Large intestine (tissue), 3 donors: Measurements from ENCODE around the gene DMAC1. TPM values are rescaled to one million over a fixed set of nuclear protein-coding genes. Genes with fewer than 3 reads are reported as not detected.

ENCODE experiments used
- DNase-seq, 2 donors: peaks; one replicate each; pipeline versions ENCODE4 v3.0.0 to v3.0.0-alpha.2; 2013
- H3K27ac ChIP-seq: one replicate; pipeline ENCODE4 v1.5.1; 2013; ENCODE audit warnings: low read length
- H3K27me3 ChIP-seq: 2 replicates; pipeline ENCODE4 v1.6.1; 2013; ENCODE audit warnings: low read length; ENCODE audit not compliant: control insufficient read depth, insufficient read depth
- H3K36me3 ChIP-seq: 2 replicates; pipeline ENCODE4 v1.6.1; 2013; ENCODE audit warnings: low read length; ENCODE audit not compliant: control insufficient read depth, insufficient read depth
- H3K4me1 ChIP-seq: one replicate; pipeline ENCODE4 v1.6.1; 2013; ENCODE audit warnings: low read length; ENCODE audit not compliant: control insufficient read depth, insufficient read depth
- H3K4me3 ChIP-seq: one replicate; pipeline ENCODE4 v1.5.1; 2013; ENCODE audit warnings: low read length
- H3K9me3 ChIP-seq: one replicate; pipeline ENCODE4 v1.6.1; 2013; ENCODE audit warnings: mild to moderate bottlenecking, low read depth, low read length, moderate library complexity; ENCODE audit not compliant: control insufficient read depth
- WGBS: methylation state at CpG from one replicate; pipeline ENCODE4 v1.1.5; 2013; ENCODE audit warnings: low lambda C conversion rate; ENCODE audit not compliant: insufficient coverage; 5-methylcytosine and 5-hydroxymethylcytosine counted together
- polyA plus RNA-seq: library from polyadenylated mRNA; unstranded; fragments of 120-200 nt; gene quantifications from one replicate; pipeline ENCODE4 v1.2.1, GENCODE V29; 2013

DMAC1 gene
- polyA plus RNA-seq, 1 donor: 46.5 TPM

DNA sequence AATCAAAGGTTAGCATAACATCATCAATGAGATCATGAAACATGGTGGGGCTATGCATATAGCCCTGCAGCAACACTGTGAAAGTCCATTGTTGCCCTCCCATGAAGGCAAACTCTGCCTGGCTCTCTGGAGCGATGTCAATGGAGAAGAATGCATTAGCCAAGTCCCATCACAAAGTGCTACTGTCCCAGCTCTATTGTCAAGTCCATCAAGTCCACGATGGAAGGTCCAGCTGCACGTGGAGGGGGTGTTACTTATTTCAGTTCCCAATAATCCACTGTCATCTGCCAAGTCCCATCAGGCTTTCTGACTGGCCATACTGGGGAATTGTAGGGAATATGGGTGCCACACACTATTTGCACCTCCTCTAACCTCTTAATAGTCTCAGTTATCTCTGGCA lies 10.8 kb downstream of the DMAC1 start:
- no CpG with 5 or more reads among the region's 3 CpGs for WGBS

DNA sequence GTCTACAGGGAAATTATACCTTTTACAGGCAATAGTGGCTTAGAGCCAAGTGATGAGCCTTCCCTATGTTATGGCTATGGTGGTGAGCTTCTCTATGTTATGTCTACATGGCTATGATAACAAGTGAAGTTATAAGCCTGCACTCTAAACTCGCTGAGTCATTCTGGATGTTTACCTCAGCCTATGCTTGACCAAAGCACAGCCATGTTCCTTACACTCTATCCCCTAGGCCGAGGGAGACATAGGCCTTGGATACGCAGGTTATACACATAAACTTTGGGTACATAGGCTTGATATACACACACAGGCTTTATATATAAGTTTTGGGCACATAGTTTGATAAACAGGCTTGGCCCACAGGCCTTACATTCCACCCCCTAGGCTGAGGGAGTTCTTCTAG lies 13.8 kb downstream of the DMAC1 start:
- H3K36me3 ChIP-seq: no peaks in the 10 kb centered on the region
- no peak overlapping the region for H3K27ac ChIP-seq
- no peaks in the 10 kb centered on the region for H3K4me1 ChIP-seq
- H3K27me3 ChIP-seq: no peaks in the 10 kb centered on the region
- DNase-seq: no peak
- no peak overlapping the region for H3K4me3 ChIP-seq
- WGBS: no CpG with 5 or more reads among the region's 3 CpGs
- H3K9me3 ChIP-seq: no peaks in the 10 kb centered on the region

More for the DNA sequence above, 10.8 kb downstream of the DMAC1 start:
- no peaks in the 10 kb centered on the region for H3K27me3 ChIP-seq
- no peak for DNase-seq
- H3K4me1 ChIP-seq: no peaks in the 10 kb centered on the region
- H3K27ac ChIP-seq: no peak overlapping the region
- H3K4me3 ChIP-seq: no peak overlapping the region
- no peaks in the 10 kb centered on the region for H3K9me3 ChIP-seq
- peaks cover 3% of the 10 kb centered on the region for H3K36me3 ChIP-seq

DNA sequence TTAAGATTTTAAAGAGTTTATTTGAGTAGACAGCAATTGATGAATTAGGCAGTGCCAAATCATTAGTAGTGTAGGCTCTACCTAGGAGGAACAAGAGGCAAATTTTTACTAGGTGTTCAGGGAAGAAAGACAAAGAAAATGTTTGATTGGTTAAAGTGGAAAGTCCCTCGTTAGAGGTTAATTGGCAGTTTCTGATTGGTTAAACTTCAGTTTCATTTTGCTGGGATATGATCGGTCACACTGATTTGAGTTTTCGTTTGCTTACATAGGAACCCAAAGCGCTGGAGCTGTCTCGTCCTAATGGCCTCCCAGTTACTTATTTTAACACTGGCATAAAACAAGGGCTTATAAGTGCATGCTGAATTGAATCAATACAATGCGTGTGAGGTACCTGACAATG lies 15.1 kb downstream of the DMAC1 start:
- Histone ChIP-seq H3K27ac (no peak overlapping the region), H3K36me3 (no peaks in the 10 kb centered on the region), H3K4me3 (no peak overlapping the region), H3K4me1 (no peaks in the 10 kb centered on the region), H3K27me3 (no peaks in the 10 kb centered on the region), H3K9me3 (no peaks in the 10 kb centered on the region)
- no peak for DNase-seq
- no CpG with 5 or more reads among the region's 6 CpGs for WGBS

DNA sequence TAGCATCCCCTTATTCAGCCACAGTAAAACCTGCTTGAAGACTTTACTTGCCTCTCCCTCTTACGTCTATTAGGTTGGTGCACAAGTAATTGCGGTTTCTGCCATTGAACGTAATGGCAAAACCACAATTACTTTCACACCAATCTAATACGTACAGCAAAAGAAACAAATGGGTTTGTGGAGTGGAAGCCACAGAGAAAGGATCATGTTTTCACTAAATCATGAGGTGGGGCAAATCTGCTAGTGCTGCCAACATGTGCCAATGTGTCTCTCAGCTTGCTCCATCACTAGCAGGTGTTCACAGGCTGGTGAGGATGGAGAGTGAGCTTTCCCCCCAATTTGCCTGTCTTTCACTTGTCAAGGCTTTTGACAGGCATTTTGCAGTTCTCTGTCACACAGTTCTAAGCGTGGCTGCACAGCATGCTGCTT lies 15.9 kb downstream of the DMAC1 start:
- WGBS: 100% methylated on average over 4 of the region's 5 CpGs
- H3K9me3 ChIP-seq: no peaks in the 10 kb centered on the region

DNA sequence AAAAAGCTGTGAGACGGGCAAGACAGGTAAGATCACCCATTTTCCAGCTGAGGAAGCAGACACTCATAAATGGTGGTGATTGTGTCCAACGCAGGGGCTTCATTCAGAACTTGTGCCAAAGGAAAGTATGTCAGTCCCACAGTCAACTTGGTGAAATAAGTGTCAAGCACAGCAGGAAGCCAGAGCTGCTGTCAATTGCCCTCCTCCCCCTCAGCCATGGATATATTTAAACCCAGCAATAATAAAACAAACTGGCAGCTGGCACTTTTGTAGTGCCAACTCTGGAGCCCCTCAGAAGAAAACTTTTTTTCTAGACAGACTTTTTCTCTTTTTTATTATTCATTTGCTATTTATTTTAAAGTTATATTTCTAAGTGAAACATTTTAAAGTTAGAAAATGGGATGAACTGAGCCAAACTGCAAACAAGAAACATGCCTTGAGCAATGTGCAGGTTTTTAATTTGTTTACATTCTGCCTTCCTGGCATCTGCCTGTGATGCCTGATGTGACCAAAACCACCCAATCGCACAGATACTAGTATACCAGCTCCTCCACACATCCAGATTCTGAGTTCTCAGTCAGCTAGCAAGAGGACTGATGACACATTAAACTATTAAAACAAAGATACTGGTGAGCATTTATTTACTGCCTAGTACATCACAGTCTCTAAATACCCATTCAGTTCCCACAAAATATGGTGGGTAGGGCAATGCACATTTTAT lies 17.0 kb downstream of the DMAC1 start:
- WGBS: no CpG with 5 or more reads among the region's 3 CpGs
- H3K36me3 ChIP-seq: no peaks in the 10 kb centered on the region

More for the DNA sequence above, 15.9 kb downstream of the DMAC1 start:
- Histone ChIP-seq H3K4me3 (no peak overlapping the region), H3K36me3 (no peaks in the 10 kb centered on the region), H3K27ac (no peak overlapping the region), H3K27me3 (no peaks in the 10 kb centered on the region), H3K4me1 (no peaks in the 10 kb centered on the region)
- no peak for DNase-seq

DNA sequence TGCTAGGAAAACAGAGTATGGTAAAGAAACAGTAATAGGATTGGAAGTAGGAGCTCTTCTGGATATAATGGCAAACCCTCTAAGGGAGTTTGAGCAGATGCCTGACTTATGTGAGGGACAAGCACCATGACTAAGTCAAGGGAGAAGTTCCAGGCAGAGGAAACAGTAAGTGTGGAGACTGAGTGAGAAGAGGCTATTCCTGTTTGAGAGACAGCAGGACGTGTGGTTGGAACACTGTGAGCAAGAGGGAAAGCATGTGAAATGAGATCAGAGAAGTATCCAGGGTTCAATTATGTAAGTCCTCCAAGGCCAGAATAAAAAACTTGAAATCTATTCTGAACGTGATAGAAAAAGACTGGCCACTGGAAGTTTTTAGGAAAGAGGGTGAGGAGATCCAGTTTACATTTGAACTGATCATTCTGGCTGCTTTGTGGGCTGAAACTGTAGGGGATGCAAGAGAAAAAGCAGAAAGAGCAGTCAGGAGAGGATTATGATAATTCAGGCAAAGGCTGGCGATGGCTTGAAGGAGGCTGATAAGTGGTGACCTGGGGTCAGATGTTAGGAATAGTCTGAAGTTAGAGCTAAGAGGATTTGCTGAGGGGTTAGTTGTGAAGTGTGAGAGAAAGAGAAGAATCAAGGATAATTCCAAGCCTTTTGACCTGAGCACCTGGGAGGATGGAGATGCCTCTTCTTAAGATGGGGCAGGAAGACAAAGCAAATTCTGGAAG lies 19.2 kb downstream of the DMAC1 start:
- 61% methylated on average over 2 of the region's 3 CpGs for WGBS
- no peak overlapping the region for H3K4me3 ChIP-seq
- H3K27ac ChIP-seq: no peak overlapping the region
- H3K9me3 ChIP-seq: no peaks in the 10 kb centered on the region
- H3K36me3 ChIP-seq: no peaks in the 10 kb centered on the region
- no peaks in the 10 kb centered on the region for H3K4me1 ChIP-seq
- no peak for DNase-seq
- no peaks in the 10 kb centered on the region for H3K27me3 ChIP-seq

More for the DNA sequence above, 17.0 kb downstream of the DMAC1 start:
- Histone ChIP-seq H3K27me3 (no peaks in the 10 kb centered on the region), H3K4me3 (no peak overlapping the region), H3K27ac (no peak overlapping the region), H3K4me1 (no peaks in the 10 kb centered on the region), H3K9me3 (no peaks in the 10 kb centered on the region)
- DNase-seq: no peak

DNA sequence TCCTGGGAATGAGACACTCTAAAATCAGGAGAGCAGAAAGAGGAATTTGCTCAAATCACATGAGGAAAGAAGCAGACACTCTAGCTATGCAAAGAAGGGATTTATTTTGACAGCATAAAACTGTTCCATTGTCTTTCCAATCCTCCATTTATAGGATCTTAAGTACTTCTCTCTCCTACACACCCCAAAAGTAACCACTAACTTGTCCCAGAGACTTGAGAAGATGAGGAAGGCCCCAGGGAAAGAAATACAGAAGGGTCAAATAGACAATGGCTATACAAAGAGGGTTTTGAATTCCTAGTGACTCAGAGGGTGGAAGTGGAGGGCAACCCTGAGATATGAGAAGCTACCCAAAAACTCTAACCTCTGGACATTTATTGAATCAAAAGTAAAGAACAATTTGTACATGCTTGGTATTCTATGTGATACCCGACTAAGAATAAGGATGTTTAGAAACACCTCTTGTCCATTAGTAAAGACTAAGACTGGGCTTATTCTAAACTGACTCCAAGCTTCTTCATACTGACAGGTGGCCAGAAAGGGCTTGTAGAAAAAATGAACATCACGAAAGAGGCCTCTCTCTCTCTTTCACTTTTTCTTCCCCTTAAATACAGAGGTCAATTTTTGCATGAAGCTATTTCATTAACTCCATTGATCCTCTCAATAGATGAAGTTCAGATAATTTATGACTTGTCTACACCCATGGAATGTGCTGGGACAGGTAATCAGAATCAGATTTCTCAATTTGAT lies 20.6 kb downstream of the DMAC1 start:
- H3K27me3 ChIP-seq: no peaks in the 10 kb centered on the region
- no peaks in the 10 kb centered on the region for H3K9me3 ChIP-seq
- 100% methylated on average over 1 of the region's 2 CpGs for WGBS
- H3K4me1 ChIP-seq: no peaks in the 10 kb centered on the region
- no peaks in the 10 kb centered on the region for H3K36me3 ChIP-seq
- no peak overlapping the region for H3K27ac ChIP-seq
- no peak overlapping the region for H3K4me3 ChIP-seq
- no peak for DNase-seq

DNA sequence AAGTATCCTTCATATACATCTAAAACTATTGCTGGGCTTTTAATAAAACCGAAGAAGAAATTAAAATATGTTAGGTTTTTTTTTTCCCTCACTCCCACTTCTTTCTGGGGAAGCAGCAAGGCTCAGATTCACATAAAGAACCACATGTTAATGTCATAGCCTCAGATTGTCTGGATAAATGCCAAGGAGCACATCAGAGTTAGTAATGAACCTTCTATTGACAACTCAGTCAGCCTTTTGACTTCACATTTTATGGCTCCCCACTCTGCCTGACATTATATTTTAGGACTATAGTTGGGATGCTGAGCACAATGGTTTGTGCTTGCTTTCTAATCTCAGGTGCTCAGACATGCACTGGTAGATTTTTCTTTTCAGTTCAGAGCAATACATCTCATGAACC lies 21.8 kb downstream of the DMAC1 start:
- Histone ChIP-seq H3K9me3 (no peaks in the 10 kb centered on the region), H3K4me3 (no peak overlapping the region), H3K27ac (no peak overlapping the region), H3K27me3 (no peaks in the 10 kb centered on the region), H3K4me1 (no peaks in the 10 kb centered on the region), H3K36me3 (no peaks in the 10 kb centered on the region)
- DNase-seq: no peak
- no CpG with 5 or more reads among the region's 1 CpG for WGBS

DNA sequence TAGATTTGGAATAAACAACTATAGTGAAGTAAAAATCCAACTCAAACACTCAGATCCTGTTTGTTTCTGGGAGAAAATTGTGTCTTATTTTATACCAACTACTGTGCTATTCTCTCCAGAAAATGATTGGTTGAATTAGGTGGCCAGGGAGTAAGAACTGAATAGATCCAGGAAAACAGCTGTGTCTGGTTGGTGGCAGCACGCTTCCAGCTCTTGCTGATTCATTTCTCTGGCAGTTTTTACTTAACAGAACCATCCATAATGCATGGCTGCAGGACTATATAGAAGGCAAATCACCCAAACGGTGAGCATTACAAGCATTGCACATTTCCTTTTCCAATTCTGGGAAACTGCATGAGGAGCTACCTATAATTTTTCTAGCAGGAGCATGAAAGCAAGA lies 29.5 kb downstream of the DMAC1 start:
- Histone ChIP-seq H3K4me3 (no peak overlapping the region), H3K4me1 (no peaks in the 10 kb centered on the region), H3K27ac (no peak overlapping the region), H3K36me3 (no peaks in the 10 kb centered on the region), H3K27me3 (no peaks in the 10 kb centered on the region), H3K9me3 (no peaks in the 10 kb centered on the region)
- 50% methylated on average over 1 of the region's 2 CpGs for whole genome bisulfite sequencing
- DNase-seq: no peak

DNA sequence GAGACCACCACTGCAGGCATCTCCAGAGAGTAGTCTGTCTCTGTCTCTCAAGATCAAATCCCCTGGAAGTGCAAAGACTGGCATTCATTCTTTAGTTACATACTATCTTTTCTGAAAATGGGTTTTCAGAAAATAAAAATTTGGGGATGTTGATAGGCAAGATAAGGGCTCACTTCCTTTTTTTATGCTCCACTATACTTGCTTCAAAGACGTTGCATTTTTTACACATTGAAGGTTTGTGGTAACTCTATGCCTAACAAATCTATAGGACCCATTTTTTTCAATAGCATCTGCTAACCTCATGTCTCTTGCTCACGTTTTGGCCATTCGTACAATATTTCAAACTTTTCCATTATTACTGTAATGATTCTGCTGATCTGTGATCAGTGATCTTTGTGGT lies 37.0 kb downstream of the DMAC1 start:
- WGBS: 75% methylated on average over 1 of the region's 3 CpGs
- Histone ChIP-seq H3K4me1 (no peaks in the 10 kb centered on the region), H3K36me3 (no peaks in the 10 kb centered on the region), H3K27ac (no peak overlapping the region), H3K27me3 (no peaks in the 10 kb centered on the region), H3K4me3 (no peak overlapping the region), H3K9me3 (no peaks in the 10 kb centered on the region)
- no peak for DNase-seq
